ENCODE measurements around the gene AHRR. TPM values are rescaled to one million over a fixed set of nuclear protein-coding genes. Genes with fewer than 3 reads are reported as not detected.
A peak's percentile ranks its signal among the peaks of the same experiment; 100 is the strongest.

AHRR gene
- polyA plus RNA-seq, 1 donor from 2014 or later: 0.05 TPM

GRCh38 chr5:457195-457961, 135.9 kb downstream of the AHRR start:
- no peak overlapping the region for H3K4me3 Mint-ChIP-seq
- H3K36me3 Mint-ChIP-seq: peaks cover 22% of the 10 kb centered on the region
- H3K4me1 Mint-ChIP-seq: peaks cover 2 to 9% (median 5%) of the 10 kb centered on the region in 3 donors
- H3K27me3 Mint-ChIP-seq: no peaks in the 10 kb centered on the region
- peaks cover 0 to 5% (median 4%) of the 10 kb centered on the region in 3 donors for H3K9me3 Mint-ChIP-seq
- no peak overlapping the region for H3K27ac Mint-ChIP-seq

- no peaks in the 10 kb centered on the region for H3K27me3 Mint-ChIP-seq
- H3K4me1 Mint-ChIP-seq: peaks cover 3 to 8% (median 6%) of the 10 kb centered on the region in 3 donors
- no peaks in the 10 kb centered on the region for H3K9me3 Mint-ChIP-seq
- peak overlapping the region in 1 of 3 donors; percentile 26 for H3K27ac Mint-ChIP-seq
- no peak overlapping the region for H3K4me3 Mint-ChIP-seq
- peaks cover 13% of the 10 kb centered on the region for H3K36me3 Mint-ChIP-seq
Measured at GRCh38 chr5:458547-459353, 137.2 kb downstream of the AHRR start.

GRCh38 chr5:459562-460272, 138.2 kb downstream of the AHRR start:
- Mint-ChIP-seq H3K36me3 (peaks cover 8% of the 10 kb centered on the region), H3K27me3 (no peaks in the 10 kb centered on the region), H3K4me1 (peaks cover 8 to 9% (median 9%) of the 10 kb centered on the region in 3 donors), H3K9me3 (peaks cover 0 to 2% (median 0%) of the 10 kb centered on the region in 3 donors), H3K4me3 (no peak overlapping the region), H3K27ac (no peak overlapping the region)

- H3K4me1 Mint-ChIP-seq: peaks cover 8 to 9% (median 9%) of the 10 kb centered on the region in 3 donors
- H3K27ac Mint-ChIP-seq: no peak overlapping the region
- H3K4me3 Mint-ChIP-seq: no peak overlapping the region
- H3K9me3 Mint-ChIP-seq: peaks cover 0 to 2% (median 0%) of the 10 kb centered on the region in 3 donors
- no peaks in the 10 kb centered on the region for H3K27me3 Mint-ChIP-seq
- H3K36me3 Mint-ChIP-seq: peaks cover 8% of the 10 kb centered on the region
Measured at GRCh38 chr5:460273-460625, 138.7 kb downstream of the AHRR start.

- H3K4me3 Mint-ChIP-seq: no peak overlapping the region
Measured at GRCh38 chr5:462051-462481, 140.6 kb downstream of the AHRR start.

GRCh38 chr5:463301-463700, 141.8 kb downstream of the AHRR start:
- peaks cover 0 to 2% (median 0%) of the 10 kb centered on the region in 3 donors for H3K9me3 Mint-ChIP-seq
- H3K4me3 Mint-ChIP-seq: no peak overlapping the region
- H3K4me1 Mint-ChIP-seq: peaks cover 8 to 10% (median 9%) of the 10 kb centered on the region in 3 donors
- H3K27me3 Mint-ChIP-seq: no peaks in the 10 kb centered on the region
- H3K36me3 Mint-ChIP-seq: peaks cover 13% of the 10 kb centered on the region
- peak overlapping the region in 2 of 3 donors; percentile 16 to 83 for H3K27ac Mint-ChIP-seq

More at GRCh38 chr5:462051-462481, 140.6 kb downstream of the AHRR start:
- Mint-ChIP-seq H3K9me3 (peaks cover 0 to 2% (median 0%) of the 10 kb centered on the region in 3 donors), H3K27me3 (no peaks in the 10 kb centered on the region), H3K4me1 (peaks cover 8 to 10% (median 9%) of the 10 kb centered on the region in 3 donors), H3K27ac (peak overlapping the region; percentile 75 to 77 (median 75)), H3K36me3 (peaks cover 13% of the 10 kb centered on the region)

- peak overlapping the region; percentile 61 to 95 (median 92) for H3K27ac Mint-ChIP-seq
- no peaks in the 10 kb centered on the region for H3K27me3 Mint-ChIP-seq
- H3K4me3 Mint-ChIP-seq: peak overlapping the region; percentile 28 to 73 (median 51)
- H3K36me3 Mint-ChIP-seq: peaks cover 13% of the 10 kb centered on the region
- peaks cover 0 to 2% (median 0%) of the 10 kb centered on the region in 3 donors for H3K9me3 Mint-ChIP-seq
- H3K4me1 Mint-ChIP-seq: peaks cover 7 to 9% (median 8%) of the 10 kb centered on the region in 3 donors
Measured at GRCh38 chr5:463952-464351, 142.4 kb downstream of the AHRR start.

GRCh38 chr5:464446-464842, 142.9 kb downstream of the AHRR start:
- Mint-ChIP-seq H3K36me3 (peaks cover 13% of the 10 kb centered on the region), H3K27me3 (no peaks in the 10 kb centered on the region), H3K9me3 (peaks cover 0 to 2% (median 0%) of the 10 kb centered on the region in 3 donors), H3K4me3 (peak overlapping the region in 3 of 4 donors; percentile 28 to 73 (median 61)), H3K27ac (peak overlapping the region; percentile 61 to 95 (median 92)), H3K4me1 (peaks cover 7 to 9% (median 8%) of the 10 kb centered on the region in 3 donors)

- H3K4me3 Mint-ChIP-seq: no peak overlapping the region
- H3K4me1 Mint-ChIP-seq: peaks cover 8 to 10% (median 9%) of the 10 kb centered on the region in 3 donors
- no peak overlapping the region for H3K27ac Mint-ChIP-seq
- peaks cover 0 to 2% (median 0%) of the 10 kb centered on the region in 3 donors for H3K9me3 Mint-ChIP-seq
- H3K27me3 Mint-ChIP-seq: no peaks in the 10 kb centered on the region
- peaks cover 8% of the 10 kb centered on the region for H3K36me3 Mint-ChIP-seq
Measured at GRCh38 chr5:464843-465590, 143.5 kb downstream of the AHRR start.

- no peak overlapping the region for H3K4me3 Mint-ChIP-seq
- H3K4me1 Mint-ChIP-seq: peaks cover 11 to 18% (median 14%) of the 10 kb centered on the region in 3 donors
- H3K27ac Mint-ChIP-seq: no peak overlapping the region
Measured at GRCh38 chr5:465591-466403, 144.3 kb downstream of the AHRR start.

GRCh38 chr5:466661-467310, 145.3 kb downstream of the AHRR start:
- H3K4me1 Mint-ChIP-seq: peaks cover 18 to 23% (median 21%) of the 10 kb centered on the region in 3 donors
- peaks cover 7% of the 10 kb centered on the region for H3K36me3 Mint-ChIP-seq
- H3K27ac Mint-ChIP-seq: peak overlapping the region in 1 of 3 donors; percentile 39
- H3K4me3 Mint-ChIP-seq: no peak overlapping the region
- no peaks in the 10 kb centered on the region for H3K27me3 Mint-ChIP-seq
- peaks cover 0 to 2% (median 0%) of the 10 kb centered on the region in 3 donors for H3K9me3 Mint-ChIP-seq

More at GRCh38 chr5:465591-466403, 144.3 kb downstream of the AHRR start:
- H3K27me3 Mint-ChIP-seq: no peaks in the 10 kb centered on the region
- peaks cover 7% of the 10 kb centered on the region for H3K36me3 Mint-ChIP-seq
- peaks cover 0 to 2% (median 0%) of the 10 kb centered on the region in 3 donors for H3K9me3 Mint-ChIP-seq

- Mint-ChIP-seq H3K36me3 (peaks cover 7% of the 10 kb centered on the region), H3K27me3 (no peaks in the 10 kb centered on the region), H3K9me3 (peaks cover 0 to 2% (median 0%) of the 10 kb centered on the region in 3 donors), H3K27ac (no peak overlapping the region), H3K4me1 (peaks cover 20 to 25% (median 22%) of the 10 kb centered on the region in 3 donors), H3K4me3 (peak overlapping the region in 1 of 4 donors; percentile 40)
Measured at GRCh38 chr5:468401-468800, 146.9 kb downstream of the AHRR start.
